ENCODE data around the gene PSMD2. TPM values are rescaled to one million over a fixed set of nuclear protein-coding genes. Genes with fewer than 3 reads are reported as not detected.

The PSMD2 gene
- total and polyA plus RNA-seq, 10 of the 15 experiments (the other 5 are each of a cell fraction or from before 2014, with no cell fraction given): 103 to 515 (median 197) TPM

DNA sequence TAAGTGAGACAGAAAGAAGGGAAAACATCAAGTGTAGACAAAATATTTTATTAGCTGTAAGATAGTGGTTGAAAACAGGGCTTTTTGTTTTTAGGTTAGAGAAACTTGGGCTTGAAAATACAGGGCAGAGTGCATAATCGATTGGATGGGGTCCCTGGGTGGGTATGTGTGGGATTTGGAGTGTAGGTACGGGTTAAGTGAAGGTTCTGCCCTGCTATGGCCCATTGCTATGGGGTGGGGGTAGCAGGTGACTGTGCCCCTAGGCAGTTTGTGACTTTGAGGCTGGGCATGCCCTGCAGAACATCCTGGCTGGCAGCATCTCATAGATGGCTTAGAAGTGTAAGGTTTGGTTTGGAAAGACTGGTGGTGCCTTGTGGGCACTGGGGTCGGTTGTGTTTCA lies 34.7 kb downstream of the PSMD2 start:
- no peak overlapping the region for H3K4me2 ChIP-seq (ENCODE audit: control insufficient read depth, insufficient read depth)
- TF ChIP-seq, protein P1, sequence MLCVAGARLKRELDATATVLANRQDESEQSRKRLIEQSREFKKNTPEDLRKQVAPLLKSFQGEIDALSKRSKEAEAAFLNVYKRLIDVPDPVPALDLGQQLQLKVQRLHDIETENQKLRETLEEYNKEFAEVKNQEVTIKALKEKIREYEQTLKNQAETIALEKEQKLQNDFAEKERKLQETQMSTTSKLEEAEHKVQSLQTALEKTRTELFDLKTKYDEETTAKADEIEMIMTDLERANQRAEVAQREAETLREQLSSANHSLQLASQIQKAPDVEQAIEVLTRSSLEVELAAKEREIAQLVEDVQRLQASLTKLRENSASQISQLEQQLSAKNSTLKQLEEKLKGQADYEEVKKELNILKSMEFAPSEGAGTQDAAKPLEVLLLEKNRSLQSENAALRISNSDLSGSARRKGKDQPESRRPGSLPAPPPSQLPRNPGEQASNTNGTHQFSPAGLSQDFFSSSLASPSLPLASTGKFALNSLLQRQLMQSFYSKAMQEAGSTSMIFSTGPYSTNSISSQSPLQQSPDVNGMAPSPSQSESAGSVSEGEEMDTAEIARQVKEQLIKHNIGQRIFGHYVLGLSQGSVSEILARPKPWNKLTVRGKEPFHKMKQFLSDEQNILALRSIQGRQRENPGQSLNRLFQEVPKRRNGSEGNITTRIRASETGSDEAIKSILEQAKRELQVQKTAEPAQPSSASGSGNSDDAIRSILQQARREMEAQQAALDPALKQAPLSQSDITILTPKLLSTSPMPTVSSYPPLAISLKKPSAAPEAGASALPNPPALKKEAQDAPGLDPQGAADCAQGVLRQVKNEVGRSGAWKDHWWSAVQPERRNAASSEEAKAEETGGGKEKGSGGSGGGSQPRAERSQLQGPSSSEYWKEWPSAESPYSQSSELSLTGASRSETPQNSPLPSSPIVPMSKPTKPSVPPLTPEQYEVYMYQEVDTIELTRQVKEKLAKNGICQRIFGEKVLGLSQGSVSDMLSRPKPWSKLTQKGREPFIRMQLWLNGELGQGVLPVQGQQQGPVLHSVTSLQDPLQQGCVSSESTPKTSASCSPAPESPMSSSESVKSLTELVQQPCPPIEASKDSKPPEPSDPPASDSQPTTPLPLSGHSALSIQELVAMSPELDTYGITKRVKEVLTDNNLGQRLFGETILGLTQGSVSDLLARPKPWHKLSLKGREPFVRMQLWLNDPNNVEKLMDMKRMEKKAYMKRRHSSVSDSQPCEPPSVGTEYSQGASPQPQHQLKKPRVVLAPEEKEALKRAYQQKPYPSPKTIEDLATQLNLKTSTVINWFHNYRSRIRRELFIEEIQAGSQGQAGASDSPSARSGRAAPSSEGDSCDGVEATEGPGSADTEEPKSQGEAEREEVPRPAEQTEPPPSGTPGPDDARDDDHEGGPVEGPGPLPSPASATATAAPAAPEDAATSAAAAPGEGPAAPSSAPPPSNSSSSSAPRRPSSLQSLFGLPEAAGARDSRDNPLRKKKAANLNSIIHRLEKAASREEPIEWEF (IDR thresholded peaks at IDR 0.05; ENCODE audit: insufficient replicate concordance, low read depth, low read length): no peak
- no peak for TF ChIP-seq JUNB (IDR thresholded peaks at IDR 0.05)
- no peak for TF ChIP-seq FOXK2 (IDR thresholded peaks at IDR 0.05)
- TF ChIP-seq KDM1A (IDR thresholded peaks at IDR 0.05; ENCODE audit: borderline replicate concordance): no peak
- no peak for TF ChIP-seq ZNF622 (IDR thresholded peaks at IDR 0.05)
- no peak for TF ChIP-seq NFYA (IDR thresholded peaks at IDR 0.05; ENCODE audit: borderline replicate concordance, low read depth, low read length)
- TF ChIP-seq PML (IDR thresholded peaks at IDR 0.05; ENCODE audit: low read length): no peak
- TF ChIP-seq NFXL1 (IDR thresholded peaks at IDR 0.05; ENCODE audit: borderline replicate concordance): no peak
- TF ChIP-seq TBL1XR1 (IDR thresholded peaks at IDR 0.05; ENCODE audit: low read depth, low read length): no peak
- no peak for TF ChIP-seq CEBPB (IDR thresholded peaks at IDR 0.05; ENCODE audit: borderline replicate concordance in 1 of 2, low read depth in 2 of 2, low read length in 2 of 2)
- TF ChIP-seq POU2F2 (IDR thresholded peaks at IDR 0.05; ENCODE audit: borderline replicate concordance, low read depth, low read length): no peak
- no peak for TF ChIP-seq SMAD5 (IDR thresholded peaks at IDR 0.05; ENCODE audit: low read depth)
- TF ChIP-seq GABPA (IDR thresholded peaks at IDR 0.05; ENCODE audit: low read depth): no peak
- TF ChIP-seq SRF (IDR thresholded peaks at IDR 0.05; ENCODE audit: low read depth in 2 of 2, low read length in 2 of 2): no peak
- no peak for TF ChIP-seq MEF2B (IDR thresholded peaks at IDR 0.05; ENCODE audit: partially characterized antibody, poor library complexity, severe bottlenecking)
- TF ChIP-seq SMAD1 (IDR thresholded peaks at IDR 0.05; ENCODE audit: low read depth, partially characterized antibody): no peak
- TF ChIP-seq BMI1 (IDR thresholded peaks at IDR 0.05; ENCODE audit: borderline replicate concordance): no peak
- TF ChIP-seq, protein P2, sequence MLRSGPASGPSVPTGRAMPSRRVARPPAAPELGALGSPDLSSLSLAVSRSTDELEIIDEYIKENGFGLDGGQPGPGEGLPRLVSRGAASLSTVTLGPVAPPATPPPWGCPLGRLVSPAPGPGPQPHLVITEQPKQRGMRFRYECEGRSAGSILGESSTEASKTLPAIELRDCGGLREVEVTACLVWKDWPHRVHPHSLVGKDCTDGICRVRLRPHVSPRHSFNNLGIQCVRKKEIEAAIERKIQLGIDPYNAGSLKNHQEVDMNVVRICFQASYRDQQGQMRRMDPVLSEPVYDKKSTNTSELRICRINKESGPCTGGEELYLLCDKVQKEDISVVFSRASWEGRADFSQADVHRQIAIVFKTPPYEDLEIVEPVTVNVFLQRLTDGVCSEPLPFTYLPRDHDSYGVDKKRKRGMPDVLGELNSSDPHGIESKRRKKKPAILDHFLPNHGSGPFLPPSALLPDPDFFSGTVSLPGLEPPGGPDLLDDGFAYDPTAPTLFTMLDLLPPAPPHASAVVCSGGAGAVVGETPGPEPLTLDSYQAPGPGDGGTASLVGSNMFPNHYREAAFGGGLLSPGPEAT (IDR thresholded peaks at IDR 0.05; ENCODE audit: low read depth): no peak
- TF ChIP-seq CREM (IDR thresholded peaks at IDR 0.05; ENCODE audit: low read depth): no peak
- no peak overlapping the region for H2AFZ ChIP-seq (ENCODE audit: control insufficient read depth, low read depth, low read length)
- DNase-seq (ENCODE audit: low read depth, low spot score): no peak
- H3K9me3 ChIP-seq (replicated peaks; ENCODE audit: control insufficient read depth, insufficient read depth, low read length): no peaks in the 10 kb centered on the region
- ATAC-seq: no peak
- BruUV-seq (replicated peaks): no TSS peak
- H3K79me2 ChIP-seq (ENCODE audit: control insufficient read depth, insufficient read depth, low read length): no peaks in the 10 kb centered on the region
- no peaks in the 10 kb centered on the region for H3K27me3 ChIP-seq (replicated peaks in 1 of 2; ENCODE audit: control insufficient read depth in 2 of 2, insufficient read depth in 2 of 2, low read length in 1 of 2)
- ChIA-PET SMC1A (ENCODE audit: uncharacterized antibody, unreplicated experiment) (no interaction called here), RAD21 (ENCODE audit: unreplicated experiment) (no interaction called here), CTCF (no interaction called here), POLR2A (no interaction called here)
- WGBS (ENCODE audit: insufficient coverage, insufficient replicate concordance, low lambda C conversion rate, missing lambda C conversion rate): 55% methylated on average over 3 of the region's 3 CpGs
- no peak overlapping the region for H3K4me3 ChIP-seq
- H3K4me1 ChIP-seq (ENCODE audit: control insufficient read depth, insufficient read depth, low read length): peaks cover 8% of the 10 kb centered on the region
- H3K9ac ChIP-seq (ENCODE audit: control insufficient read depth, insufficient read depth, low read length): no peak overlapping the region
- H3K27ac ChIP-seq (ENCODE audit: control insufficient read depth, insufficient read depth): no peak overlapping the region
- intact Hi-C loops (cut with micrococcal nuclease; ENCODE audit: unreplicated experiment): no loop called here
- FAIRE-seq: no peak
- H3K36me3 ChIP-seq (ENCODE audit: control insufficient read depth in 2 of 2, insufficient read depth in 2 of 2, low read length in 1 of 2): peaks cover 29 to 36% of the 10 kb centered on the region in 2 experiments
- in situ Hi-C loops (cut with MboI): no loop called here
- H4K20me1 ChIP-seq (ENCODE audit: control insufficient read depth, insufficient read depth): peaks cover 2% of the 10 kb centered on the region

Measured in GM12878 (cell line).